Activated CD4-positive, CD25-positive, alpha-beta regulatory T cell treated with anti-CD3 and anti-CD28 coated beads, Interleukin-2, amount 50 U/mL, for 72 hours (primary cell): ENCODE measurements around the gene CAVIN1.
"Not testable (repeated sequence)": the region's sequence is repeated elsewhere in the genome, so short reads cannot be mapped to it uniquely, and the experiment has no call there.

Source experiments
- DNase-seq: peaks from one replicate; pipeline ENCODE4 v3.0.0; 2021

Gene CAVIN1

DNA sequence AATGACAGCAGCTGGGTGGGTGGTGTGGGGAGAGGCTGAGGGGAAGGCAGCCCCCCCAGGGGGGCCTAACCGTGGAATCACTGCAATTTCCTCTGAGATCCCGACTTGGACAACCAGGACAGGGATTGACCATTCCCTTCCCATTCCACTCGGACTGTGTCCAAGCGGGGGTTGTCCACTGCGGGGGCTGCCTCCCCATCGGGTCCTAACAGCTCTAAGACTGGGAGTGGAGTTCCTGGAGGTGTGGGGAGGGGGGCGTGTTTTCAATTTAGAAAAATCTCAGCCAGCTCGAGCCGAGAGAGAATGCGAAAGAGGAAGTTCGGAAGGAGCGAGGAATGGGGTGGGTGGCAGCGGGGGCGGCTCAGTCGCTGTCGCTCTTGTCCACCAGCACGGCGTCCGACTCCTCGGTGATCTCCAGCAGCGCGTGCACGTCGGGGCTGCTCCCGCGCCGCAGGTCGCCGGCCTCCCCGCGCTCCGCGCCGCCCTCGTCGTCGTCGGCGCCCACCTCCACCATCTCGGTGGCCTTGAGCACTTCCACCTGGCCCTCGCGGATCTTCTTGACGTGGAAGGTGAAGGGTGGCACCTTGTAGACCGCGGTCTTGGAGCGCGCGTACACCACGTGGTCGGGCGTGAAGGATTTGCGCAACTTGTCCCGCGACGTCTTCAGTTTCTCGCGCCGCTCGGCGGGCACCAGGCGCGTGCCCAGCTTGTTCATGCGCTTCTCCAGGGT, 18.6 kb downstream of the CAVIN1 start:
- no peak for DNase-seq

DNA sequence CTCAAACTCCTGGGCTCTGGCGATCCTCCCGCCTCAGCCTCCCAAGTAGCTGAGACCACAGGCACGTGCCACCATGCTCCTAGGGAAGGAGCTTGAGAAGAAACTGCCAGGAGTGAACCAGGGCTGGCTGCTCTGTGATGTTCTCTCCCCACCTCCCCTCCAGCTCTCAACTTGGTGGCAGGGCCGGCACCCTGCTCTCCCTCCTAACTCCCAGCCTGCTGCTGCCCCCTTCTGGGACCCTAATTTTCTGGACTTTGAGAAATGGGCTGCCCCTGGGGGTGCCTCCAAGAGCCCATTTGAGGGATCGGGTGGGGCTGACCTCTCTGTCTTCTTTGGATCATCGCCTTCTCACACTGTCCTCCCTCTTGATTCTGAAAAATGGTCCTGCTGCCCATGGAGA, 19.9 kb downstream of the CAVIN1 start:
- DNase-seq: peak; percentile 40

DNA sequence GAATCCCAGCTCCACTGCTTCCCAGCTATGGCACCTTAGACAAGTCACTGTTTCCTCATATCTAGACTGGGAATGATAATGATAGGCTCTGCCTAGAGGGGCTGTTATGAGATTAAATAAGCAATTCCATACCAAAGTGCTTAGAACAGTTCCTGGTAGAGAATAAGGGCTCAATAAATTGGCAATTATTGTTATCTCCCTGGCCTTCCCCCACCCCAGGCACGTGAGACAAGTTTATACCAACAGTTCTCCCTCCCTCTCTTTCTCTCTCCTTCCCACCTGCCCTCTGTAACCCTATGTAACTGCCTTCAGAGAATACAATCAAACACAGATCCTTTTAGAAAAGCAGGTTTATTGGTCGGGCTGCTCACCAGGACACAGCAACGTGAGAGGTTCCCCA, 20.9 kb downstream of the CAVIN1 start:
- DNase-seq: no peak

DNA sequence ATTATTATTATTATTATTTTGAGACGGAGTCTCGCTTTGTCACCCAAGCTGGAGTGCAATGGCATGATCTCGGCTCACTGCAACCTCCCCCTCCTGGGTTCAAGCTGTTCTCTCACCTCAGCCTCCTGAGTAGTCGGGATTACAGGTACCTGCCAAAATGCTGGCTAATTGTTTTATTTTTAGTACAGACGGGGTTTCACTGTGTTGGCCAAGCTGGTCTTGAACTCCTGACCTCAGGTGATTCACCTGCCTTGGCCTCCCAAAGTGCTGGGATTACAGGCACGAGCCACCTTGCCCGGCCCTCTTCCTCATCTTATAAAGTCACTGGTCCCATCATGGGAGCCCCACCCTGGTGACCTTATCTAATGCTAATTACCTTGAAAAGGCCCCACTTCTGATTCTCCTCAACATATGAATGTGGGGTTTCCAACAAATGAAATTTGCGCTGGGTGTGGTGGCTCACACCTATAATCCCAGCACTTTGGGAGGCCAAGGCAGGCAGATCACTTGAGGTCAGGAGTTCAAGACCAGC, 22.1 kb downstream of the CAVIN1 start:
- not testable (repeated sequence) for DNase-seq

DNA sequence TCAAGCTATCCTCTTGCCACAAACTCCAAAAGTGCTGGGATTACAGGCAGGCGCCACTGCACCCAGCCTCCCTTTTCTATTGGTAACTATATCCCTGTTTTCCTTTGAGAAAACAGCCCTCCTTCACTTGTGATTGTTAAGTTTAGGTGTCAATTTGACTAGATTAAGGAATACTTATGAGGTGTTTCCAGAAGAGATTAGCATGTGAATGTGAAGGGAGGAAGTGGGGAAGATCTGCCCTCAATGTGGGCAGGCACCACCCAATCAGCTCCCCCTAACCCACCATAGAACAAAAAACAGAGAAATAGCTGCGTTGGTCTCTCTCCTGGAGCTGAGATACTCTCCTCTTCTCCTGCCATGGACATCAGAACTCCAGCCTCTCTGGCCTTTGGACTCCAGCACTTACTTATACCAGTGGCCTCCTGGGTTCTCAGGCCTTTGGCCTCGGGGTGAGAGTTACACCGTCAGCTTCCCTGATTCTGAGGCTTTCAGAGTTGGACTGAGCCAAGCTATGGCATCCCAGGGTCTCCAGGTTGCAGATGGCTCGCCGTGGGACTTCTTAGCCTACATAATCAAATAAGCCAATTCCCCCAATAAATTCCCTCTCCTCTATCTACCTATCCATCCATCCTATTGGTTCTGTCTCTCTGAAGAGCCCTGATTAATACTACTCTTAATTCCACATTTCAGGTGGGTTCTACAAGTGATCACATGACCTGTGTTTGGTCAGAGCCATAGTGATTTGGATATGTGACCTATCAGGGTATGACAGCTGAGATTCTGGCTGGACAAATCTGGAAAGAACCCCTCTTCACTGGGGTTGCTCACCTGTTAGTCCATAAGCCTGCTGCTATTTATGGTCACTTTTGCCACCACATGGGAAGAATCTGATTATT, 22.9 kb downstream of the CAVIN1 start:
- no peak for DNase-seq

DNA sequence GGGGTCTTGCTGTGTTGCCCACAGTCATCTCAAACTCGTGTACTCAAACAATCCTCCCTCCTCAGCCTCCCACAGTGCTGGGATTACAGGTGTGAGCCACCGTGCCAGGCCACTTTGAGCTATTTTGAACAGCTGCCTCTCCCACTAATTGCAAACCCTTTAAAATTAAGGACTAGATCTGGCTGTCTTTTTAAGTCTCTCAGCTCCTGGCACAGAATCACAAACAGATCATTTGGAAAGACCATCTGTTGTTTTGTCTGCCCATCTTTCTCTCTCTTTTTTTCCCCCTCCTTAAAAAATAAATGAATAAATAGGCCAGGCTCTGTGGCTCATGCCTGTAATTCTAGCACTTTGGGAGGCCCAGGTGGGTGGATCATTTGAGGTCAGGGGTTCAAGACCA, 23.9 kb downstream of the CAVIN1 start:
- no peak for DNase-seq

DNA sequence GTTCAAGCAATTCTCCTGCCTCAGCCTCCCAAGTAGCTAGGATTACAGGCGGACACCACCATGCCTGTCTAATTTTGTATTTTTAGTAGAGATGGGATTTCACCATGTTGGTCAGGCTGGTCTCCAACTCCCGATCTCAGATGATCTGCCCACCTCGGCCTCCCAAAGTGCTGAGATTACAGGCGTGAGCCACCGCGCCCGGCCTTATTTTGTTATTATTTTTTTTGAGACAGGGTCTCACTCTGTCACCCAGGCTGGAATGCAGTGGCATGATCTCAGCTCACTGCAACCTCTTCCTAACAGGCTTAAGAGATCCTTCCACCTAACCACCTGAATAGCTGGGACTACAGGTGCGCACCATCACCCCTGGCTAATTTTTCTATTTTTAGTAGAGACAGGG, 27.5 kb downstream of the CAVIN1 start:
- not testable (repeated sequence) for DNase-seq

DNA sequence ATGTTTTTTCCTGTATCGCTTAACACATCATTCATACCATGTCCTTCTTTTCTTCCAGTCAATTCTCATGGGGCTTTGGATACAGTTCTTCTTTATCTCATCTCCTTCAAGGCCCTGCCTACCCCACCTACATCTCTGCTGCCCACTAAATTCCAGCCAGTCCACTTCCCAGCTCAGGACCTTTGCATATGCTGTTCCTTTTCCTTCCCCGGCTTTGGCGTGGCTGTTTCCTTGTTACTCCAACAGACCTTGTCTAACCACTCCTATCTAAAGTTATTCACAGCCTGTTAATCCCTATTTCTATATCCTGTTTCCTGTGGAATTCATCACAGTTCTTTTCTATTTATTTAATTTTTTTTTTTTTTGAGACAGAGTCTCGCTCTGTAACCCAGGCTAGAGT, 28.2 kb downstream of the CAVIN1 start:
- no peak for DNase-seq

DNA sequence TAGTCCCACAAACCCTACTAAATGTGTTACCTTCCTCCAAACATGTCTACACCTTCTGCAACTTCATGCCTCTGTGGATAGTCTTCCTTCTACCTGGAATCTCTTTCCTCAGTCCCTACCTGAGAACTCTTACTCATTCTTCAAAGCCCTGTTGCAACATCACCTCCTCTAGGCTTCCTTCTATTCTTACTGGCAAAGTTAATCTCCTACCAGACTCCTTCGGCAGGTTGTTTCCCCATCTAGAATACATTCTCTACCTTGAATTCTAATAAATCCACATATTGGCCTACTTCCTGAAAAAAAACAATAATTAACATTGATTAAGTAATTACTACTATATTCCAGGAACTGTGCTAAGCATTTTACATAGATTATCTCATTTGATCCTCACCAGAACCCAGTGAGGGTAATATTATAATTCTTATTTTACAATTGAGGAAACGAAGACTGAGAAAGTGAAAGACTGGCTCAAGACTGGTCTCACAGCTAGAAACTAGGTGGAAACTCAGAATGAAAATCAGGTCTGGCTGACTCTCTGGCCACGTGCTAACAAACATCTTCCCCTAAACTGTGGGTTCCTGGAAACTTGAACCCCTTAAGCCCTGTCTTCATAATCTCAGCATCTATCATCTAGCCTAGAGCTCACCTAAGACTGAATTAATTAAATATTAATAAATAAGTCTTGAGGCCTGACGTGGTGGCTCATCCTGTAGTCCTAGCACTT, 30.2 kb downstream of the CAVIN1 start:
- no peak for DNase-seq

DNA sequence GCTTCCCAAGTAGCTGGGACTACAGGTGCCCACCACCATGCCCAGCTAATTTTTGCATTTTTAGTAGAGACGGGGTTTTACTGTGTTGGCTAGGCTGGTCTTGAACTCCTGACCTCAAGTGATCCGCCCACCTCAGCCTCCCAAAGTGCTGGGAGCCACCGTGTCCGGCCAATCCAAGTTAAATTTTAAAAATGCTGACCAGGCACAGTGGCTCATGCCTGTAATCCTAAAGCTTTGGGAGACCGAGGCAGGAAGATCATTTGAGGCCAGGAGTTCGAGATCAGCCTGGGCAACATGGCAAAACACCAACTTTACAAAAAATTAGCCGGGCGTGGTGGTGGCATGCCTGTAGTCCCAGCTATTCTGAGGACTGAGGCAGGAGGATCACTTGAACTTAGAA, 31.6 kb downstream of the CAVIN1 start:
- not testable (repeated sequence) for DNase-seq

DNA sequence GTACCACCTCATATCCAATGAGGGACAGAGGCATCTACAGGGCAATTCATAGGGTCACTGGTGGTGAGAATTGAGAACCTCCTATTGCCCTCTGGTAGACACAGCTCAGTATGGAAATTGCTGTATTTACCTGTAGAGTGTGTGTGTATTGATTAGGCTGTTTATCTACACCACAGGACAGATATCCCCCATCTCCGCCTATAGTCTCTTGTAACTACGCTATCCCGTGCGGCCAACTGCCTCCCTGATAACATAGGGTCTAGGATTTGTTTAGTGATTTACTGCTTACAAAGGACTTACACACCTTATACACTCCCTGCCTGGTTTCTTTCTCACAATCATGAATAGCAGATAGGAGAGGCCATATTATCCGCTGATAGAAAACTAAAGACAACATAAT, 33.2 kb downstream of the CAVIN1 start:
- DNase-seq: no peak

DNA sequence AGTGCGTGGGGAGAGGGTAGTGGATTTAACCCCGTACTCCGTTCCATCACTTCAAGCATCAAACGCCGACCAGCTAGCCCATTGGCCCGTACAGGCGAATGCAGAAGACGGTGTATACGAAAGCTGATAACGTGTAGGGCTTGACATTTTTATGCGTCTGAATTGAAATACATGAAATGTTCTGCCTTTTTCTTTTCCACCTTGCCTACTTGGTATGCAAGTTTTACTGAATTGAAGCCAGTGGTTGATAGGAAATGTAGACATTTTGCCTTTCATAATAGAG, 34.0 kb downstream of the CAVIN1 start:
- no peak for DNase-seq

DNA sequence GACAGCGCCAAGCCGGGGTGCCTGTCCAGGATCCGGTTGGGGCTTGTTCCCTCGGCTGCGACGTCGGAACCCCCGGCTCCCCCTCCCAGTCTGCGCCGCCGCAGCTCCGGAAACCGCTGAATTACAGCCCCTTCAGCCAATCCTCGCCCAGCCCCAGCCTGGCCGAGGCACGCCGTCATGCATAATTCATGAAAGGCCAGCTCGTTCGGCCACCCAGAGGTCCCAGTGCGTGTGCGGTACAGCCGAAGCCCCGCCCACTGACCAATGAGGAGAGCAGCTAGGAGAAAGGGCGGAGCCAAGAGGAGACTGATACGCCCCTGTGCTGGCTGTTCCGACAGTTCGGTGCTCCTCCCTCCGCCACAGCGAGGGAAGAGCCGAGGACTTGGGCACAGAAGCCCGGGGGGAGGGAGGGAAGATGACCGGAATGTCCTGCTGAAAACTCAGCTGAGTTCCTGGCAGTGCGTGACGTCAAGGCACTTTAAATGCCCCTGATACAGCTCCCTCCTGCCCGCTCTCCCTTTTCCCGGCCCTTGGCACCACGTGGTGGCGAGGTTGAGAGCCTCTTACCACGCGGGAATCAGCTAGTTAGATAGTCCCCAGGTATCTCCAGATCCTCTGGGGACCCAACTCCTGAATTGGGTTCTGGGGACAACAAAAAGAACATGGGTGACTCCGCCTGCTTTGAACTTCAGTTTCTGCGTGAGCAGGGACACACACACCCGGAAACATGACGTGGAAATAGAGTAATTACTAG, 34.5 kb downstream of the CAVIN1 start, which contains the start of gene STAT3:
Gene STAT3, minus strand, starts transcription at position 62 of the 754 bp plus-strand sequence. CDS start 39,926 bp downstream, outside the sequence.
- peak; percentile 100 for DNase-seq

DNA sequence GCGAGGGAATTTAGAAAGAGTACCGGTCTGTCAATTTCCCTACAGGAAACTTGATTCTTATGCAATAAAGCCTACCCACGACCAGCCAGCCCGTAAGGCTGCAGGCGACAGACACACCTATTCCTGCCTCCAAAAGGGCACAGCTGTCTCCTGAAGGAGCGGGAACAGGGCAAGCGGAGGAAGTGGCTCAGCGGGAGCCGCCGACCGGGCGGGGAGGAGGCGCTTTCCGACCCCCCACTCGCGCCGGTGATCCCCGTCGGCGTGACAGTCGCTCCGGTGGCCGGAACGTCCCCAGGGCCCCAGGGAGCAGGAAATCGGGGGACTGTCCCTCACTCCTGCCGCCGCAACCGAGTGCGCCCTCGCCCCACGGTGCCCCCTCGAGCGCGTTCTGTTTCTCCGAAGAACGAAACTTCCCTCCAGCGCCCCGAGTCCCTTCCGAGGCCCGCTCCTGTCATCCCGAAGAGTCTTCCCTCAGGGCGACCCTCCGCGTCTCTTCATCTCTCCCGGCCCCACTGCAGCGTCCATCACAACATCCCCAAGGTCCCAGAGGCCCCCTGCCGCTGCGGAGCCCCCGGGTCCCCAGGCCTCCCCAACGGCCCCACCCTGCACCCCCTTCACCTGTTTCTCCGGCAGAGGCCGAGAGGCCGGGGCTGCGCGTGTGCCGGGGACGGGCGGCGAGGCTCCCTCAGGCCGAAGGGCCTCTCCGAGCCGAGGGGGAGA, 35.2 kb downstream of the CAVIN1 start:
- DNase-seq: peak; percentile 61

DNA sequence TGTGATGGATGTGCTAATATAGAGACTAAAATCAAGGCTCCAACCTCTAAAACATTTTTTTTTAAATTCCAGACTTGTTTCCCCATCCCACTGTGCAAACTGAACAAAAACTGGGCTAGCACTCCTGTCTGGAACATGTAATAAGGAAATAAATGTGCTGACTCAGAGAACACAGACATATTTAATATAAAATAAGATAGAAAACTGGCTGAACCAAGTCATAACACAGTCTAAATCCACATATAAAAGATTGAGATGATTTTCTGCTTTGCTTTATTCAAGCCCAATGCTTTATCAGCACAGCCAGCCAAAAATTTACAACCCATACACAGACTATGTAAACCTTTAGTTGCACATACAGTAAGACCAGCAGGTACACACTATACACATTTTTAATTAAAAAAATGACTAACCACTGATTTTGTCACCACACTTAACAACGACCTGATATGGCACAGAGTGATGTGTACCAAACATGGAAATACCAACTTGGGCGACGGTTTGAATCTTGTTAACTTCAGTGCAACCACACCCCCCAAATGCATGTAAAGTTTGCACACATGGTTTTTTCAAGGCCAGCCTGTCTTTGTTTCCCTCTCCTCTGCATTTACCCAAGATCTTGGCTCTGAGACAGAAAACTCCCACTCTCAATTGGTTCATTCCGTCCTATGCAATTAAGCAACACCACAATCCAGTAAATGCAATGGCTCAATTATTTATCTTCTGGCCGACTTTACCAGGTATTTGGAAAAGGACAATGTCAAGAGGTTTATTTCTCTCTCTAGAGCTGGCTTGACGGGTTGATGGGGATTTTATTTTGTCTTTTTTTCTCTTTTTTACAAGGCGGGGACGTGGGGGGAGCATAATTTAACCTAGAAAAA, 36.0 kb downstream of the CAVIN1 start:
- DNase-seq: no peak

DNA sequence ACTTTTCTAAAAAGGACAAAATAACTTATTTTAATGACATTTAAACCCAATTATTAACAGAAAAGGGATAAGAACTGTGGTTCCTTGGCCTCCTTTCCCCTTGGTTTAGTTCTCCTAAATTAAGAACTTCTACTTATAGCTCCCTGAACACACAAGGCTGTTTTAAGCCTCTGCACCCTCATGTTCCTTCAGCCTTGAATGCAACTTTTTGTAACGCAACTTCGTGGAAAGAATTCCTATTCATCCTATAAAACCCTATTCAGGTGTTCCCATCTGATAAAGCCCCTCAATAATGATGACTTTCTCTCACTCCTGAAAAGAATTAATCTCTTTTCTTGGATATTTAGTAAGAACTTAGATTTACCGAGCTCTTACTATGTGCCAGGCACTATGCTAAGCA, 41.2 kb downstream of the CAVIN1 start:
- no peak for DNase-seq

DNA sequence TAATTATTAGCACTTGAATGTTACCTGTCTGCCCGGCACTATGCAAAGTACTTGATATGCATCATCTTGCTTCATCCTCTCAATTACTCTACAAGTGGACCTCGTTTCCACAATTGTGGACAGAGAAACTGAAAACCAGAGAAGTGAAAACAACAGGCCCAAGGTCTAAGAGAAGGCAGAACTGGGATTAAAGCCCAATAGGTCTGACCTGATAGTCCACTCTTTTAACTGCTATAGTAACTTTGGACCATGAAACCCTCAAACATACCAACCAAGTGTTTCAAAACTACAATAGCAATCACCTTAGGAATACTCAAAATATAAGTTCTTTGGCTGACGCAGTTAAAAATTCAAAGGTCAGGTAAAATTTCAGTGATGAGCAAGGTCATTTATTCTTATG, 42.1 kb downstream of the CAVIN1 start:
- no peak for DNase-seq

DNA sequence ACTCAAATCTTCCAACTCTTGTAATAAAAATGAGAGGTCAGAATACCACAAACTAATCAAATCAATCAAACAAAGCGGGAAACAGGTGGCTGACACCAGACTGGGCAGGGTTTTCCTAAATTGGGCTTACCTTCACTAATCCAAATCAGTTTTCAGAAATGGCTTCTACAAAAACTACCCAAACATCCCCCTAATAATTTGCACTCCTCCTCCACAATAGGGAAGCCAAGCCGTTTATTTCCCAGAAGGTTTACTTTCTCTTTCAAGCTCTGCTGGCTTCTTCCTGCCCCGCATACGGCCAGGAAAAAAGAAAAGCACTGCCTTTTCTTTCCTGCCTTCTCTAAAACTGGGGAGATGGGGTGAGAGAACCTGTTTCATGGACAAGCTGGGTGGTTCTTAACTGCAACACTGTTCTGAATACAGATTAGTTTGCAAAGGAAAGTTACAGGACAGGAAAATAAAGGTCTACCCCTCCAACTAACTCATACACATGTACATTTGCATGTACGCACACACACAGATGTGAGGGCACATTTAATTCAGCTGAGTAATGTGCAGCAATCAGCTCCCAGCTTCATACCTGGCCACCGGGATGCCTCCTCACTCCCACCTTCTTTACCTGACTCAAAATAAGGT, 44.0 kb downstream of the CAVIN1 start:
- DNase-seq: no peak

DNA sequence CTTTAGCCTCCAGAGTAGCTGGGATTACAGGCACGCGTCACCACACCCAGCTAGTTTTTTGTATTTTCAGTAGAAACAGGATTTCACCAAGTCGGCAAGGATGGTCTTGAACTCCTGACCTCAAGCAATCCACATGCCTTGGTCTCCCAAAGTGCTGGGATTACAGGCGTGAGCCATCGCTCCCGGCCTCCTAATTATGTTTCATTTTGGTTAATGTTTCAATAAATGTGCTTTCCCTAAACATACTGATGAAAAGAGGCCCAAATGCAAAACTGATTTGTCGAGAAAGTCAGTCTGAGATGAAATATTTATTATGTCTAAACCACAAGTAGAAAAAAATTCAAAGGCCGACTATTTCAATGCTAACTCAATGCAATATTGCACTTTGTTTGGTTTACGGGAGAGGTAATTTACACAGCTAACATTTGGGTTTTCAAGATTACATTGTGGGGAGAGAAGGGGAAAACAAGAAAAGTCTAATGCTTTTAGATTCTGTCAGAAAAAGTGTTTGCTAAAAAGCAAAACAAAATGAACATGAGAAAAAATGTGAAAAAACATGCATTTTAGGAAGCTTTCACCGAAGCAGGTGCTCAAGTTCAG, 44.6 kb downstream of the CAVIN1 start:
- DNase-seq: no peak

DNA sequence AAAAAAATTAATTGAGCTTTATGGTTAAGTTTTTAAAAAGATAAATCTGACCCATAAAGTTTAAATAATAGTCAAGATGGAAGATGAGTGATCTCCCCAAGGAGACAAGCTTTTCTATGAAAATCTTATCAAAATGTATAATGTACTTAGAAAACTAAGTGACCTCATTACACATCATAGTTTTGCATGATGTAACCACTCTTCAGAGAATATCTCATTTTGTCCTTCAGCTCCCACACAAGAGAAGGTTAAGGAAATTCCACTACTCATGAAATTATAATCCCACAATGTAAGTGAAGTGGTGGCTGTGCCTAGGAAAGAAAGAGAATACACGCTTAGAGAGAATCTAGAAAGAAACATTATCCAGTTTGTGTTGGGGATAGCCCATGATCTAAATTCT, 49.2 kb downstream of the CAVIN1 start:
- no peak for DNase-seq
